ENCODE measurements around the gene TTLL5. TPM values are rescaled to one million over a fixed set of nuclear protein-coding genes. Genes with fewer than 3 reads are reported as not detected.
A peak's percentile ranks its signal among the peaks of the same experiment; 100 is the strongest.
"Not testable (repeated sequence)": the region's sequence is repeated elsewhere in the genome, so short reads cannot be mapped to it uniquely, and the experiment has no call there.

The TTLL5 gene
- total RNA-seq, 3 donors from 2014 or later: 21.9 to 66.6 (median 35.7) TPM

- Histone ChIP-seq H3K4me1 (peaks cover 0 to 3% of the 10 kb centered on the region in 2 donors), H3K4me3 (no peak overlapping the region), H3K9me3 (no peaks in the 10 kb centered on the region), H3K36me3 (no peaks in the 10 kb centered on the region), H3K27ac (no peak overlapping the region), H3K27me3 (no peaks in the 10 kb centered on the region)
- TF ChIP-seq CTCF (IDR thresholded peaks at IDR 0.05): no peak
- TF ChIP-seq POLR2AphosphoS5 (IDR thresholded peaks at IDR 0.05): no peak
- no peak for TF ChIP-seq POLR2A (IDR thresholded peaks at IDR 0.05)
- intact Hi-C loops (cut with DNase I; ENCODE audit: low total_unique reads): no loop called here
- DNase-seq (ENCODE audit: low spot score in 2 of 2): no peak
Observed at GRCh38 chr14:75837151-75837787, 176.2 kb downstream of the TTLL5 start.

- DNase-seq (ENCODE audit: low spot score in 2 of 2): no peak
- intact Hi-C loops (cut with DNase I; ENCODE audit: low total_unique reads): no loop called here
- TF ChIP-seq POLR2A (IDR thresholded peaks at IDR 0.05): no peak
- no peak for TF ChIP-seq POLR2AphosphoS5 (IDR thresholded peaks at IDR 0.05)
- no peak for TF ChIP-seq CTCF (IDR thresholded peaks at IDR 0.05)
- no peak overlapping the region for H3K4me3 ChIP-seq
- no peaks in the 10 kb centered on the region for H3K36me3 ChIP-seq
- no peaks in the 10 kb centered on the region for H3K27me3 ChIP-seq
- H3K4me1 ChIP-seq: peaks cover 0 to 8% of the 10 kb centered on the region in 2 donors
- H3K9me3 ChIP-seq: no peaks in the 10 kb centered on the region
- H3K27ac ChIP-seq: no peak overlapping the region
Observed at GRCh38 chr14:75840911-75841310, 179.9 kb downstream of the TTLL5 start.

GRCh38 chr14:75842551-75842950, 181.5 kb downstream of the TTLL5 start:
- Histone ChIP-seq H3K27me3 (no peaks in the 10 kb centered on the region), H3K9me3 (no peaks in the 10 kb centered on the region), H3K36me3 (no peaks in the 10 kb centered on the region), H3K4me3 (no peak overlapping the region), H3K27ac (peak overlapping the region; percentile 41 to 68), H3K4me1 (peaks cover 0 to 8% of the 10 kb centered on the region in 2 donors)
- intact Hi-C loops (cut with DNase I; ENCODE audit: low total_unique reads): no loop called here
- TF ChIP-seq CTCF (IDR thresholded peaks at IDR 0.05) (no peak), POLR2AphosphoS5 (IDR thresholded peaks at IDR 0.05) (no peak), POLR2A (IDR thresholded peaks at IDR 0.05) (no peak)
- no peak for DNase-seq (ENCODE audit: low spot score in 2 of 2)

- H3K27me3 ChIP-seq: no peaks in the 10 kb centered on the region
- H3K9me3 ChIP-seq: no peaks in the 10 kb centered on the region
- H3K4me3 ChIP-seq: no peak overlapping the region
- intact Hi-C loops (cut with DNase I; ENCODE audit: low total_unique reads): no loop called here
- no peak overlapping the region for H3K27ac ChIP-seq
- no peak for DNase-seq (ENCODE audit: low spot score in 2 of 2)
- TF ChIP-seq POLR2A (IDR thresholded peaks at IDR 0.05) (no peak), CTCF (IDR thresholded peaks at IDR 0.05) (no peak), POLR2AphosphoS5 (IDR thresholded peaks at IDR 0.05) (no peak)
- no peaks in the 10 kb centered on the region for H3K36me3 ChIP-seq
- H3K4me1 ChIP-seq: peaks cover 0 to 8% of the 10 kb centered on the region in 2 donors
Observed at GRCh38 chr14:75844486-75844885, 183.4 kb downstream of the TTLL5 start.

- Histone ChIP-seq H3K4me1 (peaks cover 0 to 8% of the 10 kb centered on the region in 2 donors), H3K9me3 (no peaks in the 10 kb centered on the region), H3K27ac (no peak overlapping the region), H3K27me3 (no peaks in the 10 kb centered on the region), H3K4me3 (no peak overlapping the region), H3K36me3 (no peaks in the 10 kb centered on the region)
- TF ChIP-seq POLR2A (IDR thresholded peaks at IDR 0.05) (no peak), POLR2AphosphoS5 (IDR thresholded peaks at IDR 0.05) (no peak), CTCF (IDR thresholded peaks at IDR 0.05) (no peak)
- intact Hi-C loops (cut with DNase I; ENCODE audit: low total_unique reads): no loop called here
- DNase-seq (ENCODE audit: low spot score in 2 of 2): no peak
Observed at GRCh38 chr14:75845136-75845804, 184.2 kb downstream of the TTLL5 start.

- H3K4me1 ChIP-seq; H3K27me3 ChIP-seq; intact Hi-C loops (cut with DNase I; ENCODE audit: low total_unique reads); H3K9me3 ChIP-seq; H3K27ac ChIP-seq; H3K36me3 ChIP-seq; DNase-seq (ENCODE audit: low spot score in 2 of 2); H3K4me3 ChIP-seq: not testable (repeated sequence)
Observed at GRCh38 chr14:75846694-75847093, 185.6 kb downstream of the TTLL5 start.
